ENCODE data around the gene CENPF.

- TF ChIP-seq POLR2A (IDR thresholded peaks at IDR 0.05), result no peak
- no peak for TF ChIP-seq CTCF (IDR thresholded peaks at IDR 0.05)
Observed at GRCh38 chr1:214683621-214684020, 80.6 kb downstream of the CENPF start.

Measured in heart left ventricle (tissue), 13 donors.